SIG-M5 (cell line): ENCODE results near the gene TEX22.

Experiments
- DNase-seq: peaks from one replicate; lab custom pipeline; 2025; lab: John Stamatoyannopoulos, UW

TEX22 gene

GRCh38 chr14:105400016-105400415 lies 1.7 kb downstream of the TEX22 start:
- DNase-seq, result no peak

GRCh38 chr14:105401699-105402098 lies 3.4 kb downstream of the TEX22 start:
- DNase-seq, result no peak

- no peak for DNase-seq
These were observed 10.3 kb downstream of the TEX22 start for GRCh38 chr14:105408592-105408991.

- DNase-seq, result no peak
These were observed 11.0 kb downstream of the TEX22 start for GRCh38 chr14:105409364-105409763.

- no peak for DNase-seq
These were observed 12.3 kb downstream of the TEX22 start for GRCh38 chr14:105410642-105411016.

GRCh38 chr14:105411017-105411941 lies 12.9 kb downstream of the TEX22 start:
- no peak for DNase-seq

- DNase-seq, result no peak
These were observed 13.8 kb downstream of the TEX22 start for GRCh38 chr14:105411985-105412770.

- DNase-seq, result no peak
These were observed 14.6 kb downstream of the TEX22 start for GRCh38 chr14:105412771-105413543.

- no peak for DNase-seq
These were observed 15.2 kb downstream of the TEX22 start for GRCh38 chr14:105413544-105413886.

GRCh38 chr14:105414456-105415371 lies 16.4 kb downstream of the TEX22 start:
- no peak for DNase-seq

GRCh38 chr14:105415481-105416428 lies 17.4 kb downstream of the TEX22 start:
- DNase-seq, result no peak

- DNase-seq, result no peak
These were observed 18.3 kb downstream of the TEX22 start for GRCh38 chr14:105416671-105417070.

- no peak for DNase-seq
These were observed 19.4 kb downstream of the TEX22 start for GRCh38 chr14:105417690-105418121.

GRCh38 chr14:105418269-105419194 lies 20.2 kb downstream of the TEX22 start:
- DNase-seq, result no peak

- no peak for DNase-seq
These were observed 21.1 kb downstream of the TEX22 start, which contains the start of gene MTA1 for GRCh38 chr14:105419195-105420091. Gene MTA1 (plus strand): TSS chr14:105419827. CDS start chr14:105420036, 209 bp downstream.

GRCh38 chr14:105420101-105420973 lies 22.0 kb downstream of the TEX22 start:
- no peak for DNase-seq
